GM19240 (cell line): ENCODE results near the gene ENAH.
"Not testable (repeated sequence)": the region's sequence is repeated elsewhere in the genome, so short reads cannot be mapped to it uniquely, and the experiment has no call there.

ENCODE experiments used
- DNase-seq: peaks from one replicate; pipeline ENCODE4 v3.0.0; 2011; ENCODE audit warnings: low spot score; ENCODE audit not compliant: insufficient read length

Gene ENAH

GRCh38 chr1:225650179-225650578 is 2.7 kb downstream of the ENAH start:
- no peak for DNase-seq

- no peak for DNase-seq
These were observed 7.6 kb downstream of the ENAH start for GRCh38 chr1:225645194-225645895.

GRCh38 chr1:225644666-225645065 is 8.3 kb downstream of the ENAH start:
- DNase-seq: no peak

GRCh38 chr1:225642177-225642576 is 10.7 kb downstream of the ENAH start:
- DNase-seq: no peak

GRCh38 chr1:225638853-225639252 is 14.1 kb downstream of the ENAH start:
- no peak for DNase-seq

GRCh38 chr1:225637651-225638199 is 15.2 kb downstream of the ENAH start:
- no peak for DNase-seq

- not testable (repeated sequence) for DNase-seq
These were observed 15.9 kb downstream of the ENAH start for GRCh38 chr1:225636992-225637391.

- DNase-seq: no peak
These were observed 17.3 kb downstream of the ENAH start for GRCh38 chr1:225635649-225636048.

GRCh38 chr1:225632836-225633235 is 20.1 kb downstream of the ENAH start:
- DNase-seq: not testable (repeated sequence)

GRCh38 chr1:225631021-225631663 is 21.8 kb downstream of the ENAH start:
- DNase-seq: no peak

- DNase-seq: no peak
These were observed 23.4 kb downstream of the ENAH start for GRCh38 chr1:225629483-225629882.

GRCh38 chr1:225628794-225629193 is 24.1 kb downstream of the ENAH start:
- not testable (repeated sequence) for DNase-seq

- no peak for DNase-seq
These were observed 25.5 kb downstream of the ENAH start for GRCh38 chr1:225627304-225627947.

GRCh38 chr1:225626698-225627097 is 26.2 kb downstream of the ENAH start:
- no peak for DNase-seq

GRCh38 chr1:225617956-225618355 is 35.0 kb downstream of the ENAH start:
- DNase-seq: no peak

GRCh38 chr1:225617479-225617878 is 35.4 kb downstream of the ENAH start:
- no peak for DNase-seq

- DNase-seq: not testable (repeated sequence)
These were observed 37.5 kb downstream of the ENAH start for GRCh38 chr1:225615403-225615790.

- DNase-seq: no peak
These were observed 39.9 kb downstream of the ENAH start for GRCh38 chr1:225613006-225613405.

GRCh38 chr1:225612287-225612686 is 40.6 kb downstream of the ENAH start:
- no peak for DNase-seq

- DNase-seq: no peak
These were observed 41.2 kb downstream of the ENAH start for GRCh38 chr1:225611537-225612223.

- no peak for DNase-seq
These were observed 42.4 kb downstream of the ENAH start for GRCh38 chr1:225610539-225610938.
